CD4-positive, alpha-beta T cell (primary cell): Measurements from ENCODE around the gene PTPRE. TPM values are rescaled to one million over a fixed set of nuclear protein-coding genes. Genes with fewer than 3 reads are reported as not detected.

ENCODE experiments used
- ATAC-seq: fragments of 200-7000 bp; cut with Tn5 transposase; one replicate; pipeline ENCODE4 v1.10.0; 2022; ENCODE audit warnings: mild to moderate bottlenecking; ENCODE audit not compliant: poor library complexity
- CTCF ChIA-PET: fragments of 350-600 bp; sonication (Branson Sonifier 250); formaldehyde crosslinking; loops from one replicate; lab custom pipeline; 2021; ENCODE audit warnings: antibody characterized with exemption, inconsistent platforms; lab: Charles Lee
- POLR2A ChIA-PET: fragments of 350-600 bp; sonication (Branson Sonifier 250); formaldehyde crosslinking; loops from one replicate; lab custom pipeline; 2021; ENCODE audit warnings: antibody characterized with exemption, inconsistent platforms; lab: Charles Lee
- DNase-seq, 14 experiments: peaks; one replicate each; pipeline ENCODE4 v3.0.0-alpha.2; 2013 to 2020; ENCODE audit warnings: mixed read lengths in 2 of 14
- H3K27ac ChIP-seq, 2 donors: one replicate each; pipeline versions ENCODE4 v1.5.1 to v1.7.0; 2013; ENCODE audit warnings: low read length in 2 of 2, low read depth in 1 of 2, mild to moderate bottlenecking in 1 of 2
- H3K27me3 ChIP-seq, 2 experiments: 1 replicate in 1 of 2; 2 replicates in 1 of 2; pipeline versions ENCODE4 v1.6.1 to v1.7.0; 2013; ENCODE audit warnings: low read length in 2 of 2, control low read depth in 1 of 2, mild to moderate bottlenecking in 1 of 2, moderate library complexity in 1 of 2; ENCODE audit not compliant: insufficient read depth in 2 of 2, control insufficient read depth in 1 of 2
- H3K36me3 ChIP-seq: one replicate; pipeline ENCODE4 v1.6.1; 2013; ENCODE audit warnings: low read length, control low read depth; ENCODE audit not compliant: insufficient read depth
- H3K4me1 ChIP-seq: one replicate; pipeline ENCODE4 v1.6.1; 2013; ENCODE audit warnings: low read length, control low read depth; ENCODE audit not compliant: insufficient read depth
- H3K4me3 ChIP-seq: one replicate; pipeline ENCODE4 v1.5.1; 2013; ENCODE audit warnings: mild to moderate bottlenecking, low read length, moderate library complexity
- H3K9me3 ChIP-seq, 2 experiments: 1 replicate in 1 of 2; 2 replicates in 1 of 2; pipeline versions ENCODE4 v1.6.1 to v1.7.0; 2013; ENCODE audit warnings: low read length in 2 of 2, mild to moderate bottlenecking in 2 of 2, control low read depth in 1 of 2, moderate library complexity in 1 of 2; ENCODE audit not compliant: control insufficient read depth in 1 of 2, insufficient read depth in 1 of 2
- H3K27ac Mint-ChIP-seq: one replicate; pipeline ENCODE4 v1.8.0; 2020; ENCODE audit warnings: mixed read lengths
- H3K27me3 Mint-ChIP-seq: one replicate; pipeline ENCODE4 v1.8.0; 2021; ENCODE audit warnings: mixed read lengths
- H3K36me3 Mint-ChIP-seq: one replicate; pipeline ENCODE4 v1.8.0; 2021; ENCODE audit warnings: low read depth, mixed read lengths
- H3K4me1 Mint-ChIP-seq: one replicate; pipeline ENCODE4 v1.8.0; 2021; ENCODE audit warnings: low read depth, mixed read lengths
- H3K4me3 Mint-ChIP-seq: one replicate; pipeline ENCODE4 v1.8.0; 2020; ENCODE audit warnings: mild to moderate bottlenecking, mixed read lengths
- H3K9me3 Mint-ChIP-seq: one replicate; pipeline ENCODE4 v1.8.0; 2020; ENCODE audit warnings: mixed read lengths
- intact Hi-C, 2 experiments: fragments of 100-400 bp; cut with DNase I in 1 of 2; cut with micrococcal nuclease in 1 of 2; formaldehyde crosslinking; loops; one replicate each; pipeline versions ENCODE4 v1.15.1 to v1.9.0; 2023 to 2025; cut with DNase I, micrococcal nuclease
- total RNA-seq, 174 experiments: library from RNA in 2 of 174; stranded (reverse) in 2 of 174; gene quantifications; one replicate each; pipeline ENCODE4 v1.2.3 and lab custom pipeline; 2021 to 2026
- TF ChIP-seq, protein P1 (sequence below): fragments of 200-600 bp; IDR thresholded peaks from one replicate; pipeline ENCODE4 v1.8.0; 2022; ENCODE audit warnings: antibody characterized with exemption, mild to moderate bottlenecking

PTPRE gene
- total RNA-seq, 2 experiments from 2014 or later = 47.6 to 55.1 TPM

- Histone ChIP-seq H3K4me3 (no peak overlapping the region), H3K27ac (no peak overlapping the region), H3K27me3 (no peaks in the 10 kb centered on the region), H3K9me3 (peaks cover 4 to 11% of the 10 kb centered on the region in 2 experiments), H3K4me1 (peaks cover 9% of the 10 kb centered on the region), H3K36me3 (no peaks in the 10 kb centered on the region)
- ATAC-seq (no peak), DNase-seq (no peak)
- Mint-ChIP-seq H3K4me3 (no peak overlapping the region), H3K27ac (no peak overlapping the region), H3K36me3 (no peaks in the 10 kb centered on the region), H3K9me3 (peaks cover 5% of the 10 kb centered on the region), H3K27me3 (peaks cover 15% of the 10 kb centered on the region), H3K4me1 (peaks cover 3% of the 10 kb centered on the region)
- TF ChIP-seq, protein P1, sequence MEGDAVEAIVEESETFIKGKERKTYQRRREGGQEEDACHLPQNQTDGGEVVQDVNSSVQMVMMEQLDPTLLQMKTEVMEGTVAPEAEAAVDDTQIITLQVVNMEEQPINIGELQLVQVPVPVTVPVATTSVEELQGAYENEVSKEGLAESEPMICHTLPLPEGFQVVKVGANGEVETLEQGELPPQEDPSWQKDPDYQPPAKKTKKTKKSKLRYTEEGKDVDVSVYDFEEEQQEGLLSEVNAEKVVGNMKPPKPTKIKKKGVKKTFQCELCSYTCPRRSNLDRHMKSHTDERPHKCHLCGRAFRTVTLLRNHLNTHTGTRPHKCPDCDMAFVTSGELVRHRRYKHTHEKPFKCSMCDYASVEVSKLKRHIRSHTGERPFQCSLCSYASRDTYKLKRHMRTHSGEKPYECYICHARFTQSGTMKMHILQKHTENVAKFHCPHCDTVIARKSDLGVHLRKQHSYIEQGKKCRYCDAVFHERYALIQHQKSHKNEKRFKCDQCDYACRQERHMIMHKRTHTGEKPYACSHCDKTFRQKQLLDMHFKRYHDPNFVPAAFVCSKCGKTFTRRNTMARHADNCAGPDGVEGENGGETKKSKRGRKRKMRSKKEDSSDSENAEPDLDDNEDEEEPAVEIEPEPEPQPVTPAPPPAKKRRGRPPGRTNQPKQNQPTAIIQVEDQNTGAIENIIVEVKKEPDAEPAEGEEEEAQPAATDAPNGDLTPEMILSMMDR = no peak
- intact Hi-C loops = no loop called here
- POLR2A ChIA-PET = no interaction called here
- CTCF ChIA-PET = no interaction called here
Measured at GRCh38 chr10:127978481-127978880, 71.6 kb downstream of the PTPRE start.

GRCh38 chr10:127979045-127979444 is 72.1 kb downstream of the PTPRE start:
- CTCF ChIA-PET = no interaction called here
- no peak for ATAC-seq
- H3K9me3 Mint-ChIP-seq = peaks cover 5% of the 10 kb centered on the region
- peak in 1 of 14 experiments; percentile 21 for DNase-seq
- peaks cover 10% of the 10 kb centered on the region for H3K27me3 Mint-ChIP-seq
- H3K4me3 Mint-ChIP-seq = no peak overlapping the region
- peaks cover 7% of the 10 kb centered on the region for H3K4me1 Mint-ChIP-seq
- Histone ChIP-seq H3K4me1 (peaks cover 9% of the 10 kb centered on the region), H3K36me3 (no peaks in the 10 kb centered on the region), H3K27ac (no peak overlapping the region), H3K9me3 (peaks cover 4 to 11% of the 10 kb centered on the region in 2 experiments), H3K27me3 (no peaks in the 10 kb centered on the region), H3K4me3 (no peak overlapping the region)
- POLR2A ChIA-PET = no interaction called here
- intact Hi-C loops = no loop called here
- no peak overlapping the region for H3K27ac Mint-ChIP-seq
- no peaks in the 10 kb centered on the region for H3K36me3 Mint-ChIP-seq
- TF ChIP-seq, protein P1 = no peak

DNA sequence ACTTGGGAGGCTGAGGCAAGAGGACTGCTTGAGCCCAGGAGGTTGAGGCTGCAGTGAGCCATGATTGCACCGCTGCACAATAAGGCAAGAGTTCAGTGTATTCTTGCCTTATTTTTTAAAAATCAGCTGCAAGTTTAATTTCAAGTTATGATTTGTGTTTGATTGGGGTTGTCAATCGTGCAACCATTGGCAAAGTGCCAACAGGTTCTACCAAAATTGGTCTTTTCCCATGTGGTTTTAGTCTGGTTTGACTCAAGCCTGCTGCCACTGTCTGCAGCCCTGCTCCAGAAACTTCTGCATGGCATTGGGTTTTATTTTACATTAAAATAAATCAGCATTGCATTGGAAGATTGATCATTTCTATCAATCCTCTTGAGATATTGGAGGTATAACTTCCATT is 72.7 kb downstream of the PTPRE start:
- Histone ChIP-seq H3K36me3 (no peaks in the 10 kb centered on the region), H3K4me1 (peaks cover 9% of the 10 kb centered on the region), H3K27me3 (no peaks in the 10 kb centered on the region), H3K9me3 (peaks cover 4 to 11% of the 10 kb centered on the region in 2 experiments), H3K4me3 (no peak overlapping the region), H3K27ac (no peak overlapping the region)
- intact Hi-C loops = no loop called here
- DNase-seq (no peak), ATAC-seq (no peak)
- CTCF ChIA-PET = no interaction called here
- TF ChIP-seq, protein P1 = no peak
- Mint-ChIP-seq H3K9me3 (peaks cover 5% of the 10 kb centered on the region), H3K27me3 (peaks cover 5% of the 10 kb centered on the region), H3K4me1 (peaks cover 9% of the 10 kb centered on the region), H3K27ac (no peak overlapping the region), H3K36me3 (no peaks in the 10 kb centered on the region), H3K4me3 (no peak overlapping the region)
- POLR2A ChIA-PET = no interaction called here
